ENCODE measurements around the gene ZC3H4.

Gene ZC3H4

DNA sequence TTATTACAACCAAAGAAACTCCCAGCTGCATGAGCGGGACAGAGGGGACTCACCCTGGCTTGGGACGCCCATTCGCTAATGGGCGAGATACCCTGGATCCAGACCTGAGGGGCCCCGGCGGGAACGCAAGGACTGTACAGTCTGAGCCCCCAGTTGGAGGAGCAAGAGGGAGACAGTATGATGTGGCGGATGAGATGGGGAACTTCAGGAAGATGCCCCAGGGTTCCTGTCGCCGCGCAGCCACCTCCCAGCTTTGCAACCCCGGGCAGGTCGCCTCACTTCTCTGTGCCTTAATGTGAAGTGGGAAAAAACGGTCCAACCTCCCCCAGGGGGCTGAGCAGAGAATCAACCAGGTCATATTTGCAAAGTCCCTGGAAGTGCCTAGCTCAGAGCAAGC, 91.4 kb downstream of the ZC3H4 start:
- DNase-seq, result no peak
- TF ChIP-seq, protein P1, sequence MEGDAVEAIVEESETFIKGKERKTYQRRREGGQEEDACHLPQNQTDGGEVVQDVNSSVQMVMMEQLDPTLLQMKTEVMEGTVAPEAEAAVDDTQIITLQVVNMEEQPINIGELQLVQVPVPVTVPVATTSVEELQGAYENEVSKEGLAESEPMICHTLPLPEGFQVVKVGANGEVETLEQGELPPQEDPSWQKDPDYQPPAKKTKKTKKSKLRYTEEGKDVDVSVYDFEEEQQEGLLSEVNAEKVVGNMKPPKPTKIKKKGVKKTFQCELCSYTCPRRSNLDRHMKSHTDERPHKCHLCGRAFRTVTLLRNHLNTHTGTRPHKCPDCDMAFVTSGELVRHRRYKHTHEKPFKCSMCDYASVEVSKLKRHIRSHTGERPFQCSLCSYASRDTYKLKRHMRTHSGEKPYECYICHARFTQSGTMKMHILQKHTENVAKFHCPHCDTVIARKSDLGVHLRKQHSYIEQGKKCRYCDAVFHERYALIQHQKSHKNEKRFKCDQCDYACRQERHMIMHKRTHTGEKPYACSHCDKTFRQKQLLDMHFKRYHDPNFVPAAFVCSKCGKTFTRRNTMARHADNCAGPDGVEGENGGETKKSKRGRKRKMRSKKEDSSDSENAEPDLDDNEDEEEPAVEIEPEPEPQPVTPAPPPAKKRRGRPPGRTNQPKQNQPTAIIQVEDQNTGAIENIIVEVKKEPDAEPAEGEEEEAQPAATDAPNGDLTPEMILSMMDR (IDR thresholded peaks at IDR 0.05; ENCODE audit: low read depth, low read length), result no peak
- no peak overlapping the region for H3K4me3 ChIP-seq (ENCODE audit: low read depth, low read length)
- H3K27me3 ChIP-seq (ENCODE audit: insufficient read depth, low read depth, severe bottlenecking), result peaks cover 16% of the 10 kb centered on the region
- no peak overlapping the region for H3K27ac ChIP-seq
- no peaks in the 10 kb centered on the region for H3K9me3 ChIP-seq (ENCODE audit: severe bottlenecking)
- H3K36me3 ChIP-seq, result no peaks in the 10 kb centered on the region

DNA sequence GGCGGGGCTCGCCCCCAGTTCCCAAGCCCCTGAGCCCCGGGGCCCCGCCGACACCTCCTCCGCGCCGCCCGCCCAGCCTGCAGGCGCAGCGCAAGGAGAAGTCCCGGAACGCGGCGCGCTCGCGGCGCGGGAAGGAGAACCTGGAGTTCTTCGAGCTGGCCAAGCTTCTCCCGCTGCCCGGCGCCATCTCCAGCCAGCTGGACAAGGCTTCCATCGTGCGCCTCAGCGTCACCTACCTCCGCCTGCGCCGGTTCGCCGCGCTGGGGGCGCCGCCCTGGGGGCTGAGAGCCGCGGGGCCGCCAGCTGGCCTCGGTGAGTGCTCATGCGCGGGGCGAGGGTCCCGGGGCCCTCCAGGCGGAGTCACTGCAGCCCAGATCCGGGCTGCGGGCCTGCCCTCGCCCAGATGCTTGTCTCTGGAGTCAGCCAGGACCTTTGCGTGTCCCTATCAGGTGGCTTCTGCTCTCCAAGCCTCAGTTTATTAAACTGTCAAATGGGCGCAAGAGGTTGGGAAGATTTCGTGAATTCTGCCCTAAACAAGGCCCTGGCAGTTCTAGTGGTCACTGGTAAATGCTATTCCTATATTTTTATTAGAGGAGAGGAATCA, 91.9 kb downstream of the ZC3H4 start:
- Histone ChIP-seq H3K36me3 (no peaks in the 10 kb centered on the region), H3K27me3 (ENCODE audit: insufficient read depth, low read depth, severe bottlenecking) (peaks cover 16% of the 10 kb centered on the region), H3K27ac (no peak overlapping the region), H3K9me3 (ENCODE audit: severe bottlenecking) (no peaks in the 10 kb centered on the region), H3K4me3 (ENCODE audit: low read depth, low read length) (no peak overlapping the region)
- TF ChIP-seq, protein P1 (IDR thresholded peaks at IDR 0.05; ENCODE audit: low read depth, low read length), result no peak
- DNase-seq, result peak; percentile 26

DNA sequence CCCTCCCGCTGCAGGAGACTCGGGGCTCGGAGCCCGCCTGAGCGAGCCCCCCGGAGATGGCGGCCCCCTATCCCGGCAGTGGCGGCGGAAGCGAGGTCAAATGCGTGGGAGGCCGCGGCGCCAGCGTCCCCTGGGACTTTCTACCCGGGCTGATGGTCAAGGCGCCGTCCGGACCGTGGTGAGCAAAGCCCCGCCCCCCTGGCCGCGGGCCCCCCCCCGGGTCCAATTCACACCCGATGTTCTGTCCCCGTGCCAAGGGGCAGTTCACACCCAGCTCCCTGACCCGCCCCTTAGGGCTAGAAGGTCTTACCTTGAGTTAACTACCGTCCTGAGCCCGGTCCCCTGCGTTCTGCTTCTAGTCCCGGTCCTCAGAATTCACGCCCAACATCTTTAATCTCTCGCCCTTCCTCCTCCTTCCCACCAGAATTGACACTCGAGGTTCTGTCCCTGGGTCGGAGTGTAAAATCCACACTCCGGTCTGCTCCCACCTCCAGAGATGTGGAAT, 92.5 kb downstream of the ZC3H4 start:
- H3K9me3 ChIP-seq (ENCODE audit: severe bottlenecking), result no peaks in the 10 kb centered on the region
- TF ChIP-seq, protein P1 (IDR thresholded peaks at IDR 0.05; ENCODE audit: low read depth, low read length), result no peak
- no peak overlapping the region for H3K4me3 ChIP-seq (ENCODE audit: low read depth, low read length)
- no peaks in the 10 kb centered on the region for H3K36me3 ChIP-seq
- peaks cover 16% of the 10 kb centered on the region for H3K27me3 ChIP-seq (ENCODE audit: insufficient read depth, low read depth, severe bottlenecking)
- no peak overlapping the region for H3K27ac ChIP-seq
- DNase-seq, result no peak

DNA sequence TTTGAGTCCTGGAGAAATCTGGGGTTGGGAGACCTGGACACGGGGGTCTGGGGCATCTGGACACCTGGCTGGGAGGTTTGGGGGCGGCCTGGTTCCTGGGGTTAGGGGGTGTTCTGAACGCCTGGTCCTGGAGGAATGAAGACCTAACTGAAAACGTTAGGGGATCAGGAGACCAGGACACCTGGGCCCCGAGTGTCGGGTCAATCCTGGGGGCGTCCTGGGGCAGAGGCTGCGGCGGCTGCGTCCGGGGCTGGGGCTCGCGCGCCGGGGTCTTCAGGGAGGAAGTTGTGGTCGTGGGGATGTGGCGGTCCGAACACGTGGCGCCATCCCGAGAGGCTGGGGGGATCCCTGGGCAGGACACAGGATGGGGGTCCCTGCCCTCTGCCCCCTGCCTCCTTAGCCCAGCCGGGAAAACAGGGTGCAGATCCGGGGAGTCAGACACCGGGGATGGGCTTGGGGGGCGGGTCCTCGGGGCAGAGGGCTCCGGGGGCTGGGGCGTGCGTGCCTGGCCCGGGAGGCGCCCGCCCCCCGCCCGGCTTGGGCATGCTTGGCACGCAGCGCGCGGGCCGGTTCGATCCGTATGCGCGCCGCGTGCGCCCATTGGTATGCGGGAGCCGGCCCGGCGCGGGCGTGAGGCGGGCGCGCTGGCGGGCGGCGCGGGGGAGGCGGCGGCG, 93.3 kb downstream of the ZC3H4 start:
- H3K27ac ChIP-seq, result no peak overlapping the region
- TF ChIP-seq, protein P1 (IDR thresholded peaks at IDR 0.05; ENCODE audit: low read depth, low read length), result no peak
- H3K27me3 ChIP-seq (ENCODE audit: insufficient read depth, low read depth, severe bottlenecking), result peaks cover 16% of the 10 kb centered on the region
- no peaks in the 10 kb centered on the region for H3K36me3 ChIP-seq
- DNase-seq, result no peak
- no peaks in the 10 kb centered on the region for H3K9me3 ChIP-seq (ENCODE audit: severe bottlenecking)
- no peak overlapping the region for H3K4me3 ChIP-seq (ENCODE audit: low read depth, low read length)

DNA sequence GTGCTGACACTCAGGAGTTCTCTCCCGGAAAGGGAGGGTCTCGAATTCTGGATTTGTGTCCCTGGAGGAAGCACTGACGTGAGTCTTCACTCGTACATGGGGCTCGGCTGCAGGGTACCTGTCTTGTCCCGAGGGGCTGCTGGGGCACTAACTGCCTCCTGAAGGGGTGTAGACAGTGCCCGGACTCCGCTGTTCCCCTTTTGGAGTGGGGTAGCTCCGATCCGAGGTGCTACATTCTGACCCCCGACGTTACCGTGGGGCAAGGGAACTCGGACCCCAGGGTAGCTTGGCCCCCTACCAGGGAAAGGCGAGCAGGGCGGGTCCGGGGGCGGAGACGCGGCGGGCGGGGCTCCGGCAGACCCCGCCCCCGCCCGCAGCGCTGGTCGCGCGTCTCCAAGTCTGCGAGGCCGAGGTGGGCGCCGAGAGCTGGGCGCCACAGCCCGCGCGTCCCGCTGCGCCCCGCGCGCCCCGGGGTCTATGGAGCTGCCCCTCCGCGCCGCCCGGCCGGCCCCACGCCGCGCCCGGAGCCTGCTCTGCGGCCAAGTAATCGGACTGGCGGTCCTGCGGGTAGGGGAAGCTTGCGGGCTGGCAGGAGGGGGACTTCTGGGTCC, 94.0 kb downstream of the ZC3H4 start, which contains the start of gene NPAS1:
Gene NPAS1 (plus strand): TSS at position 407 of the 611 bp plus-strand sequence. CDS start 1,211 bp downstream, outside the sequence.
- no peak within 1 kb of the TSS for H3K27ac ChIP-seq
- DNase-seq, result no peak
- no peaks in the 10 kb centered on the region for H3K36me3 ChIP-seq
- H3K4me3 ChIP-seq (ENCODE audit: low read depth, low read length), result no peak within 1 kb of the TSS
- H3K27me3 ChIP-seq (ENCODE audit: insufficient read depth, low read depth, severe bottlenecking), result peaks cover 16% of the 10 kb centered on the region
- TF ChIP-seq, protein P1 (IDR thresholded peaks at IDR 0.05; ENCODE audit: low read depth, low read length), result no peak
- H3K9me3 ChIP-seq (ENCODE audit: severe bottlenecking), result no peaks in the 10 kb centered on the region

Measured in WERI-Rb-1 (cell line).